HG03565 (cell line): ENCODE measurements around the gene CFAP57.
"Not testable (repeated sequence)": the region's sequence is repeated elsewhere in the genome, so short reads cannot be mapped to it uniquely, and the experiment has no call there.

Source experiments
- ATAC-seq: cut with Tn5 transposase; IDR thresholded peaks from one replicate; pipeline ENCODE4 v1.9.1; 2021; ENCODE audit warnings: mild to moderate bottlenecking, moderate library complexity; ENCODE audit not compliant: unreplicated experiment

CFAP57 gene

GRCh38 chr1:43172527-43172972, 420 bp downstream of the CFAP57 start:
- no peak for ATAC-seq

GRCh38 chr1:43174873-43175272, 2.7 kb downstream of the CFAP57 start:
- ATAC-seq: no peak

GRCh38 chr1:43177691-43178090, 5.6 kb downstream of the CFAP57 start:
- no peak for ATAC-seq

GRCh38 chr1:43184388-43184787, 12.3 kb downstream of the CFAP57 start:
- no peak for ATAC-seq

GRCh38 chr1:43184995-43185394, 12.9 kb downstream of the CFAP57 start:
- no peak for ATAC-seq

- ATAC-seq: no peak
Measured at GRCh38 chr1:43188106-43188505, 16.0 kb downstream of the CFAP57 start.

- ATAC-seq: no peak
Measured at GRCh38 chr1:43194509-43194908, 22.4 kb downstream of the CFAP57 start.

- ATAC-seq: no peak
Measured at GRCh38 chr1:43197343-43198127, 25.4 kb downstream of the CFAP57 start.

- ATAC-seq: peak; percentile 49
Measured at GRCh38 chr1:43199093-43199726, 27.1 kb downstream of the CFAP57 start.

GRCh38 chr1:43203859-43204258, 31.7 kb downstream of the CFAP57 start:
- no peak for ATAC-seq

GRCh38 chr1:43204394-43204793, 32.3 kb downstream of the CFAP57 start:
- no peak for ATAC-seq

GRCh38 chr1:43205671-43206070, 33.5 kb downstream of the CFAP57 start:
- no peak for ATAC-seq

- ATAC-seq: no peak
Measured at GRCh38 chr1:43206600-43207228, 34.6 kb downstream of the CFAP57 start.

GRCh38 chr1:43207229-43207853, 35.2 kb downstream of the CFAP57 start:
- no peak for ATAC-seq

- not testable (repeated sequence) for ATAC-seq
Measured at GRCh38 chr1:43208277-43208676, 36.1 kb downstream of the CFAP57 start.

- ATAC-seq: no peak
Measured at GRCh38 chr1:43214501-43215444, 42.6 kb downstream of the CFAP57 start.

GRCh38 chr1:43217747-43218146, 45.6 kb downstream of the CFAP57 start:
- no peak for ATAC-seq

- ATAC-seq: peak; percentile 60
Measured at GRCh38 chr1:43220905-43221778, 49.0 kb downstream of the CFAP57 start.

- no peak for ATAC-seq
Measured at GRCh38 chr1:43221797-43222196, 49.7 kb downstream of the CFAP57 start.
